ENCODE results near the gene RRP15. TPM values are rescaled to one million over a fixed set of nuclear protein-coding genes. Genes with fewer than 3 reads are reported as not detected.

Gene RRP15
- total RNA-seq, 1 experiment from 2014 or later, result 32.1 TPM

GRCh38 chr1:218324226-218324580 is 39.1 kb downstream of the RRP15 start:
- no TSS peak for BruUV-seq (replicated peaks)
- intact Hi-C loops (cut with micrococcal nuclease; ENCODE audit: unreplicated experiment) (no loop called here), in situ Hi-C loops (cut with HindIII; ENCODE audit: low pct_unique_long_range_greater_than_20kb, low sequenced_read_pairs) (no loop called here)
- Histone ChIP-seq H3K9me3 (ENCODE audit: control insufficient read depth, insufficient read depth, low read depth, low read length) (no peaks in the 10 kb centered on the region), H3K36me3 (ENCODE audit: control insufficient read depth, insufficient read depth, low read length) (peaks cover 9% of the 10 kb centered on the region), H3K27me3 (ENCODE audit: control insufficient read depth, insufficient read depth, low read length) (no peaks in the 10 kb centered on the region), H3K4me1 (ENCODE audit: control insufficient read depth, insufficient read depth, low read length) (no peaks in the 10 kb centered on the region), H3K4me3 (ENCODE audit: low read depth in 2 of 2, low read length in 2 of 2) (no peak overlapping the region), H3K27ac (ENCODE audit: low read length) (no peak overlapping the region)
- ATAC-seq (no peak), DNase-seq (ENCODE audit: low read depth, low spot score) (no peak)
- ChIA-PET CTCF (no interaction called here), POLR2A (no interaction called here)
- TF ChIP-seq CTCF (IDR thresholded peaks at IDR 0.05), result no peak
- TF ChIP-seq TCF7L2 (IDR thresholded peaks at IDR 0.05; ENCODE audit: low read depth, low read length), result no peak
- no peak for TF ChIP-seq SIN3A (IDR thresholded peaks at IDR 0.05; ENCODE audit: borderline replicate concordance, insufficient read depth, low read depth, low read length)
- no peak for TF ChIP-seq POLR2AphosphoS5 (IDR thresholded peaks at IDR 0.05; ENCODE audit: low read depth, low read length)
- TF ChIP-seq REST (IDR thresholded peaks at IDR 0.05; ENCODE audit: insufficient read depth in 1 of 2, low read depth in 2 of 2, low read length in 1 of 2), result no peak

GRCh38 chr1:218328769-218329168 is 43.7 kb downstream of the RRP15 start:
- Histone ChIP-seq H3K36me3 (ENCODE audit: control insufficient read depth, insufficient read depth, low read length) (0 out of 2 replicates have a peak, but pooled peaks cover 2% of the 10 kb centered on the region), H3K27ac (ENCODE audit: low read length) (no peak overlapping the region), H3K4me3 (ENCODE audit: low read depth in 2 of 2, low read length in 2 of 2) (no peak overlapping the region), H3K9me3 (ENCODE audit: control insufficient read depth, insufficient read depth, low read depth, low read length) (no peaks in the 10 kb centered on the region), H3K27me3 (ENCODE audit: control insufficient read depth, insufficient read depth, low read length) (no peaks in the 10 kb centered on the region), H3K4me1 (ENCODE audit: control insufficient read depth, insufficient read depth, low read length) (no peaks in the 10 kb centered on the region; the same call in 1 of the 2 replicates)
- DNase-seq (ENCODE audit: low read depth, low spot score) (no peak), ATAC-seq (no peak)
- in situ Hi-C loops (cut with HindIII; ENCODE audit: low pct_unique_long_range_greater_than_20kb, low sequenced_read_pairs), result no loop called here
- BruUV-seq (replicated peaks), result no TSS peak
- ChIA-PET CTCF (no interaction called here), POLR2A (no interaction called here)
- intact Hi-C loops (cut with micrococcal nuclease; ENCODE audit: unreplicated experiment), result loop anchor here (5.0 kb wide), 2 partner anchors 1089 to 1334 kb away; no protein-coding TSS in a partner anchor
- TF ChIP-seq TCF7L2 (IDR thresholded peaks at IDR 0.05; ENCODE audit: low read depth, low read length) (no peak), SIN3A (IDR thresholded peaks at IDR 0.05; ENCODE audit: borderline replicate concordance, insufficient read depth, low read depth, low read length) (no peak), CTCF (IDR thresholded peaks at IDR 0.05) (no peak), POLR2AphosphoS5 (IDR thresholded peaks at IDR 0.05; ENCODE audit: low read depth, low read length) (no peak), REST (IDR thresholded peaks at IDR 0.05; ENCODE audit: insufficient read depth in 1 of 2, low read depth in 2 of 2, low read length in 1 of 2) (no peak)

Measured in Panc1 (cell line).